Glomerular endothelial cell (primary cell): ENCODE data around the gene NEK4. TPM values are rescaled to one million over a fixed set of nuclear protein-coding genes. Genes with fewer than 3 reads are reported as not detected.
"Not testable (repeated sequence)": the region's sequence is repeated elsewhere in the genome, so short reads cannot be mapped to it uniquely, and the experiment has no call there.

Experiments used
- DNase-seq: peaks from one replicate; pipeline ENCODE4 v3.0.0-alpha.2; 2011; ENCODE audit warnings: low read depth, low spot score; ENCODE audit errors: extremely low read depth
- total RNA-seq: library from RNA; depleted of rRNA; stranded (reverse); fragments of >200 nt; gene quantifications from 2 replicates; pipeline ENCODE4 v1.2.3, GENCODE V29; 2015

Gene NEK4
- total RNA-seq, 1 donor from 2014 or later = 13.7 TPM

- DNase-seq = no peak
Measured at GRCh38 chr3:52743152-52743551, 27.6 kb downstream of the NEK4 start.

GRCh38 chr3:52742418-52743041 is 28.2 kb downstream of the NEK4 start:
- DNase-seq = peak; percentile 9

GRCh38 chr3:52739730-52740129 is 31.0 kb downstream of the NEK4 start:
- no peak for DNase-seq

- DNase-seq = no peak
Measured at GRCh38 chr3:52733256-52733891, 37.4 kb downstream of the NEK4 start.

GRCh38 chr3:52731590-52731989 is 39.1 kb downstream of the NEK4 start:
- no peak for DNase-seq

- no peak for DNase-seq
Measured at GRCh38 chr3:52730681-52731080, 40.1 kb downstream of the NEK4 start.

- DNase-seq = not testable (repeated sequence)
Measured at GRCh38 chr3:52728753-52729152, 42.0 kb downstream of the NEK4 start.

GRCh38 chr3:52724511-52724910 is 46.2 kb downstream of the NEK4 start:
- no peak for DNase-seq

- DNase-seq = no peak
Measured at GRCh38 chr3:52723935-52724334, 46.8 kb downstream of the NEK4 start.

- no peak for DNase-seq
Measured at GRCh38 chr3:52722491-52722890, 48.2 kb downstream of the NEK4 start.

- DNase-seq = no peak
Measured at GRCh38 chr3:52721730-52722008, 49.1 kb downstream of the NEK4 start.

GRCh38 chr3:52721002-52721729 is 49.6 kb downstream of the NEK4 start:
- DNase-seq = no peak

GRCh38 chr3:52719618-52720017 is 51.1 kb downstream of the NEK4 start:
- DNase-seq = no peak

- DNase-seq = no peak
Measured at GRCh38 chr3:52715714-52716305, 54.9 kb downstream of the NEK4 start.

- no peak for DNase-seq
Measured at GRCh38 chr3:52714335-52715302, 56.1 kb downstream of the NEK4 start.

GRCh38 chr3:52712291-52713212 is 58.2 kb downstream of the NEK4 start:
- DNase-seq = no peak

GRCh38 chr3:52710512-52710911 is 60.2 kb downstream of the NEK4 start:
- DNase-seq = no peak

GRCh38 chr3:52707585-52707984 is 63.2 kb downstream of the NEK4 start:
- DNase-seq = no peak
